Duodenal mucosa (tissue), 2 donors: ENCODE results near the gene GRID1.

Experiments used
- H3K27ac ChIP-seq: one replicate; pipeline ENCODE4 v1.7.0; 2013; ENCODE audit warnings: low read depth, low read length
- H3K27me3 ChIP-seq, 2 donors: one replicate each; pipeline ENCODE4 v1.7.0; 2013; ENCODE audit warnings: low read length in 2 of 2, control low read depth in 1 of 2; ENCODE audit not compliant: insufficient read depth in 2 of 2, control insufficient read depth in 1 of 2
- H3K36me3 ChIP-seq, 2 donors: one replicate each; pipeline ENCODE4 v1.7.0; 2013; ENCODE audit warnings: low read length in 2 of 2, control low read depth in 1 of 2; ENCODE audit not compliant: insufficient read depth in 2 of 2, control insufficient read depth in 1 of 2
- H3K4me1 ChIP-seq, 2 donors: one replicate each; pipeline ENCODE4 v1.7.0; 2013; ENCODE audit warnings: low read length in 2 of 2, control low read depth in 1 of 2; ENCODE audit not compliant: insufficient read depth in 2 of 2, control insufficient read depth in 1 of 2
- H3K4me3 ChIP-seq, 2 donors: one replicate each; pipeline ENCODE4 v1.7.0; 2013; ENCODE audit warnings: low read length in 2 of 2, low read depth in 1 of 2
- H3K9ac ChIP-seq, 2 donors: one replicate each; pipeline ENCODE4 v1.7.0; 2013; ENCODE audit warnings: low read length in 2 of 2, low read depth in 1 of 2
- H3K9me3 ChIP-seq, 2 donors: one replicate each; pipeline ENCODE4 v1.7.0; 2013; ENCODE audit warnings: low read length in 2 of 2, control low read depth in 1 of 2; ENCODE audit not compliant: control insufficient read depth in 1 of 2

Gene GRID1

DNA sequence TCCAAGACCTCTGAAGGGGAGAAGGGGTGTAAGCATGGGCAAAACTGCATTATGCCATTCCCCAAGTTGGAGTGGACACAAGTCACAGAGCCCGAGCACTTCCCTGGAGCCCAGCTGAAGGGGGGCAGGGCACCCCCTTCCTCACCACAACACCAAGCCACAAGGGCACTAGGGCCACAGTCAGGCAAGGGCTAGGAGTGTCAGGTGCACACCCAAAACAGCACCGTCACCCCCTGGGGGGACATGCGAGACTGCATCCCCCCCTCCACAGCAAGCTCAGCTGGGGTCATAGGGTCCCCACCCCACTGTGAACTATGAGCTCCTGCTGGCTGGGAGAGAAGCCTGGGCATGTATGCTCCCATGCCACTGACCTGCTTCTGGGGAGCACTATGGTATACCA, 143.9 kb downstream of the GRID1 start:
- Histone ChIP-seq H3K4me1 (no peaks in the 10 kb centered on the region), H3K9ac (no peak overlapping the region), H3K27me3 (no peaks in the 10 kb centered on the region), H3K9me3 (no peaks in the 10 kb centered on the region), H3K36me3 (no peaks in the 10 kb centered on the region), H3K4me3 (no peak overlapping the region), H3K27ac (no peak overlapping the region)

DNA sequence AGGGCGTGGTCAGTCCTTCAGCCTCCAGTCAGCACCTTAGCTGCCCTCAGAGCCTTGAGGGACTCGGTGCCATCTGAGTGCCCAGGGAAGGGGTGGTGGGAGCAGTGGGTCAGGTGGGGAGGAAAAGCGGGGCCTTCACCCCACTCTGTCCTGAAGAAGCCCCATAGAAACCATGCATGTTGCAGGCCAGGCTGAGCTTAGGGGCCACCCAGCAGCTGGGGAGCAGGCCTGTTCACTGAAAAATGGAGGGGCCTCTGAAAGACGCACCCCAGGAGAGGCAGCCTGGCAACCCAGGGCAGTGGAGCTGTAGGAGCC, 144.3 kb downstream of the GRID1 start:
- Histone ChIP-seq H3K27ac (no peak overlapping the region), H3K27me3 (no peaks in the 10 kb centered on the region), H3K9me3 (no peaks in the 10 kb centered on the region), H3K4me3 (no peak overlapping the region), H3K4me1 (no peaks in the 10 kb centered on the region), H3K36me3 (no peaks in the 10 kb centered on the region), H3K9ac (no peak overlapping the region)

DNA sequence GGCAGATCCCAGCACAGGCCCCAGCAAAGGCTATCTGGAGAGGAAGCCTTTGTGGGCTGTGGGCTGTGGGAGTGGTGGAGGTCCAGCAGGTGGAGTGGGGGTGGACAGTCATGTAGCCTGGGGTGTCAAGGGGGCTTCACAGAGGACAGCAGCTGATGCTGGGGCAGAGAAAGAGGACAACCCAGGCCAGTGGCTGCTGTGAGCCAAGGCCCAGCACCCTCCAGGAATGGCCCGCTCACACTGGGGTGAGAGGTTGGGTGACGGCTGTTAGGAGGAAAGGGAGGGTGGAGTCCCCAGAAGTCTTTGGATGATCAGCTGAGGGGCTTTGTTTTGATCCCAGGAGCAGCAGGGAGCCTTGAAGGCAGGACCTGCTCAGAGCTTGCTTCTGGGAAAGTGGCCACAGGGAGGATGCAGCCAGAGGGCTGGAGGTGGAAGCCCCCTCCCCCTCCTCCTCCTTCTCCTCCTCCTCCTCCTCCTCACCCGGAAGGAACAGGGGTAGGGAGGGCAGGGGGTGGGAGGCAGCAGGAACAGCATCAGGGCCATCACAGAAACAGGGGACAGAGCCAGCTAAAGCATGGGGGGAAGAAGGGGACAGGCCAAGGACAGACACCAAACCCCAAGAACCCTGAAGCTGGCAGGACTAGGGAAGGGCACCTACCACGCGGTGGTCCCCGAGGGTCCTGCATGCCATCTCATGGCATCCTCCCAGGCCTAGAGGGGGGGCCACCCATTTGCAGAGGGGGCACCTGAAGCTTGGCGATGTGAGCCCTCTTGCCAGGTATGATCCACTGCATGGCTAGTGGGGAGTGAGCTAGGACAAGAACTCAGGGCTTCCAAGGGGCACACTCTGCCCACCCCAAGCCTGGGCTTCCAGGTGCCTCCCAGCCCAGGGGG, 144.9 kb downstream of the GRID1 start:
- no peak overlapping the region for H3K27ac ChIP-seq
- no peak overlapping the region for H3K4me3 ChIP-seq
- no peak overlapping the region for H3K9ac ChIP-seq
- no peaks in the 10 kb centered on the region for H3K27me3 ChIP-seq
- H3K4me1 ChIP-seq, result no peaks in the 10 kb centered on the region
- H3K36me3 ChIP-seq, result no peaks in the 10 kb centered on the region
- H3K9me3 ChIP-seq, result no peaks in the 10 kb centered on the region

DNA sequence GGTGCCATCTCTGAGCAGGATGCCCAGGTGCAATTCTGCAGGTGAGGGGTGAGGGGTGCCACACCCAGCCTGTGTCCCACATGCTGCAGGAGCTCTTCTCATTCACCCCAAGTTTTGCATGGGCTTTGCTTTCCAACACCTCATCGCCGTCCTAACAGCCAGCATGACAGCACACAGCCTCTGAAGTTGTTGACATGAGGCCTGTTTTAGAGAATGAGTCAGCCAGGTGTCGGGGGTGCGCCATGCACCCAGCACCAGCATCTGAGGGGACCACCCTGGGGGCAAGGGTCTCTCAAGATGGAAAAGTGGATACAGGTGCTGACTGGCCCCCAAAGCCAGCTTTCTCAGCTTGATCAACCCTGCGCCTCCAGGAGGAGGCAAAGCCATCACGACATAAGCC, 146.0 kb downstream of the GRID1 start:
- Histone ChIP-seq H3K4me3 (no peak overlapping the region), H3K27me3 (no peaks in the 10 kb centered on the region), H3K9ac (no peak overlapping the region), H3K27ac (no peak overlapping the region), H3K4me1 (no peaks in the 10 kb centered on the region), H3K9me3 (no peaks in the 10 kb centered on the region), H3K36me3 (no peaks in the 10 kb centered on the region)

DNA sequence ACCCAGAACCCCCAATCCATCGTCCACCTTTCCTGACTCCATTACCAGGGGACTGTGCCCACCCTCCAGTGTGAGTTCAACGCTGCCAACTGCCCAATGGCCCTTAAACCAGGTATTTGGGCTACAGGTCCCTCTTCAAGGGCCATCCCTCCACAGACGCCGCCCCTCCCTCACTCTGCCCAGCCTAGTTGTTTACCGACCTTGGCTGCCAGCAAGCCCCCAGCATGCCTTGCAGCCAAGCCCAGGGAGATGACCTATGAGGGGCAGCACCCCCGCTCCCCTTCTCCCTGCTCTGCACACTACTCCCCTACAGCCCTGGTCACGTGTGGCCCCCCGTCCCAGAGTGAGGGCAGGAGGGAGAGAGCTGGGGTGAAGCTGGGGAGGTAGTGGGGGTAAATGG, 147.3 kb downstream of the GRID1 start:
- no peak overlapping the region for H3K27ac ChIP-seq
- H3K4me3 ChIP-seq, result no peak overlapping the region
- H3K9ac ChIP-seq, result no peak overlapping the region
- no peaks in the 10 kb centered on the region for H3K9me3 ChIP-seq
- H3K27me3 ChIP-seq, result no peaks in the 10 kb centered on the region
- H3K36me3 ChIP-seq, result no peaks in the 10 kb centered on the region
- no peaks in the 10 kb centered on the region for H3K4me1 ChIP-seq

DNA sequence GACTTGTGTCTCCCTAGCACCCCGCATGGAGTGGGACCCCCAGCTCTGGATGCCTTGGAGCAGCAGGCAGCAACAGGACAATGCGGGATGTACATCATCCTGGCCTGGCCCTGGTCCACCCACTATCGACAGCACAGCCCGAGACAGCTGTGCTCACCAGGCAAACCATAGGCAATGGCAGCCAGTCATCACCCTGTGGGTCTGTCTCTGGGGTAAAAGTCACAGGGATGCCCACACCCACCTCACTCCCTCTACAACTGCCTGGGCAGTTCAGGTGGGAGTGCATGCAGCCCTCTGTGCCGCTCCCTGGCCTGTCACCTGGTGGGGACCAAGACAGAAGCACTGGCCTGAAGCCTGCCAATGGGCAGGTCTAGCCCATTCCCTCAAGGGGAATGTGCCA, 147.8 kb downstream of the GRID1 start:
- H3K4me1 ChIP-seq, result no peaks in the 10 kb centered on the region
- H3K9me3 ChIP-seq, result no peaks in the 10 kb centered on the region
- no peak overlapping the region for H3K9ac ChIP-seq

DNA sequence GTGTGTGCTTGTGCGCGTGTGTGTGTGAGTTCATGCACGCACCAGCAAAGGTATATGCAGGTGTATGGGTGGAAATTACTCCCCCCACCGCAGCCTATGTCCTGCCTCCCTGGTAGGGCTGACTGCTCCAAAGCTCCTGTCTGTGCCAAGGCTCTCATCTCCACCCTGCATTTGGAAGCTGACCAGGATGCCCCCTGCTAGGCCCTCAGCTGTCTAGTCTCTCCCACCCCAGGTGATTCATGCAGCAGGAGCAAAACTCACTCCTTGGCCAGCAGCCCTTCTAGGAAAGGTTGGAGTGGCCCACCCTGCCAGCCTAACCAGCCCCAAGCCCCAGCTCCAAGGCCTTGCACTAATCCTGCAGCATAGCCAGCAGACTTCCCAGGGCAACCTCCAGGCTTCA, 148.4 kb downstream of the GRID1 start:
- no peaks in the 10 kb centered on the region for H3K36me3 ChIP-seq
- no peaks in the 10 kb centered on the region for H3K9me3 ChIP-seq
- no peaks in the 10 kb centered on the region for H3K4me1 ChIP-seq
- H3K27me3 ChIP-seq, result no peaks in the 10 kb centered on the region
- H3K27ac ChIP-seq, result no peak overlapping the region
- no peak overlapping the region for H3K9ac ChIP-seq
- H3K4me3 ChIP-seq, result no peak overlapping the region

More for the DNA sequence above, 147.8 kb downstream of the GRID1 start:
- Histone ChIP-seq H3K27me3 (no peaks in the 10 kb centered on the region), H3K36me3 (no peaks in the 10 kb centered on the region), H3K27ac (no peak overlapping the region), H3K4me3 (no peak overlapping the region)

DNA sequence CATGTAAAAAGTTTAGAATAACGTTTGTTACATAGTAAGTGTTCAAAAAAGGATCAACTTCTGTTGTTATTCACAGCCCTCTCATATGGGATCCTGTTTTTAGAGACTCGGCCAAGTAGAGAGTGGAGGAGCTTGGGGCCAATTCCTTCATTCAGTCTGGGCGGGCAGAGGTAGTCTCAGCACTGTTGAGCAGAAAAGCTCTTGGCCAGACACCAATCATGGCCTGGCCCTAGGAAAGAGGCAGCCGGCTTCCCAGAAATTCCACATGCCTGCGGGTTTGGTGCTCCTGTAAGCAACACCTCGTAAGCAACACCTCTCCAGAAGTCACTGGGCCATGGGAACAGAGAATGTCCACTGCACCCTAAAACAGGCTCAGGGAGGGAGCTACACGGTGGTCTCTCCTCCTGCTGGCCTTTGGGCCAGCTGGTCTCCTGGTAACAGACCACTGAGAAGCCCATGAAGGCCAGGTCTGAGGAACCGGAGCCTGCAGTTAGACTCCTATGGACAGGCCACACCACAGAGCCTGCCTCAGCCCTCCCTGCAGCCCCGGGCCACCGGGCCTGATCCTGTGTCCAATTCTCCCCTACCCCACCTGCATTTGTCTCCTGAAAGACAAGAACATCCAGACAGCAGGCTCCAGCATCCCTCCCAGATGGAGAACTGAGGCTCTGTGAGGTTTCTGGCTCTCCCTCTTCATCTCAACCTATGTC, 149.1 kb downstream of the GRID1 start:
- Histone ChIP-seq H3K27me3 (no peaks in the 10 kb centered on the region), H3K4me1 (no peaks in the 10 kb centered on the region), H3K9me3 (no peaks in the 10 kb centered on the region), H3K9ac (no peak overlapping the region), H3K4me3 (no peak overlapping the region), H3K36me3 (no peaks in the 10 kb centered on the region), H3K27ac (no peak overlapping the region)

DNA sequence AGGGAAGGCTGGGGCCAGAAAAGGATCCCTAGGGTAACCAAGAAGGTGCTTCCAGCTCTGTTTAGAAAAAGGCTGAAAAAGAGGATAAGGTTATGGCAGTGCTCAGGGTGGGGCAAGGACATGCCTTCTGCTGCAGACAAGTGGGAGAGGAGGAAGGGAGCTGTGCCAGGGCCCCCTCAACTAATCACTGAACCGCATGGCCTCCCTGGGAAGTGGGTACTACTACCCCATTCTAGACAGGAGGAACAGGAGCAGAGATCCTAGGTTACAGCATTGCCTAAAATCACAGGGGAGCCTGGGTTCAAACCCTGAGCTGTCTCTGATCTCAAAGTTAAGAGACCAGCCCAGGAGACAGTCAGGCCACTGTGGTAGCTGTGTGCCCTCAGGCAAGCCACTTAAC, 149.7 kb downstream of the GRID1 start:
- Histone ChIP-seq H3K4me1 (no peaks in the 10 kb centered on the region), H3K27ac (no peak overlapping the region), H3K9me3 (no peaks in the 10 kb centered on the region), H3K36me3 (no peaks in the 10 kb centered on the region), H3K4me3 (no peak overlapping the region), H3K9ac (no peak overlapping the region), H3K27me3 (no peaks in the 10 kb centered on the region)

DNA sequence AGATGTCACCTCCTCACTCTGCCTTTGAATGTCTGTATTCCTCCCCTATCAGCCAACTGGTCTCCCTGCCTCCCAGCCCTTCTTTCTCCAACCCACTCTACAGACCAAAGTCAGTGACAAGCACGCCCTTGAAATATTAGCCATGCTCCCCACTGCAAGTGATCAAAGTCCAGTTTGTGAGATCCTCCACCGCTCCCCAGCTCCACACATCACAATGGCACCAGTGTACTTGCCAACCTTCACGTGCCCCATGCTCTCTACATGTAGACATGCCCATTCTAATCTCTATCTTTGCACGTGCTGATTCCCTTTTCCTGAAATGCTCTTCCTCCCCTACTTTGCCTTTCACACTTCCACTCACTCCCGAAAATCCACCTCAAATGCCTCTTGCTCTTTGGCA, 150.9 kb downstream of the GRID1 start:
- no peak overlapping the region for H3K9ac ChIP-seq
- no peak overlapping the region for H3K4me3 ChIP-seq
- H3K4me1 ChIP-seq, result no peaks in the 10 kb centered on the region
- H3K27ac ChIP-seq, result no peak overlapping the region
- no peaks in the 10 kb centered on the region for H3K36me3 ChIP-seq
- H3K9me3 ChIP-seq, result no peaks in the 10 kb centered on the region
- no peaks in the 10 kb centered on the region for H3K27me3 ChIP-seq
